ENCODE results near the gene JAZF1. TPM values are rescaled to one million over a fixed set of nuclear protein-coding genes. Genes with fewer than 3 reads are reported as not detected.
A peak's percentile ranks its signal among the peaks of the same experiment; 100 is the strongest.

Gene JAZF1
- total RNA-seq, 1 donor from 2014 or later = 7.2 TPM

GRCh38 chr7:28172958-28173357 is 7.6 kb downstream of the JAZF1 start:
- H3K9me3 Mint-ChIP-seq = no peaks in the 10 kb centered on the region
- H3K27me3 Mint-ChIP-seq (ENCODE audit: low read depth) = peaks cover 3% of the 10 kb centered on the region
- TF ChIP-seq, protein P1, sequence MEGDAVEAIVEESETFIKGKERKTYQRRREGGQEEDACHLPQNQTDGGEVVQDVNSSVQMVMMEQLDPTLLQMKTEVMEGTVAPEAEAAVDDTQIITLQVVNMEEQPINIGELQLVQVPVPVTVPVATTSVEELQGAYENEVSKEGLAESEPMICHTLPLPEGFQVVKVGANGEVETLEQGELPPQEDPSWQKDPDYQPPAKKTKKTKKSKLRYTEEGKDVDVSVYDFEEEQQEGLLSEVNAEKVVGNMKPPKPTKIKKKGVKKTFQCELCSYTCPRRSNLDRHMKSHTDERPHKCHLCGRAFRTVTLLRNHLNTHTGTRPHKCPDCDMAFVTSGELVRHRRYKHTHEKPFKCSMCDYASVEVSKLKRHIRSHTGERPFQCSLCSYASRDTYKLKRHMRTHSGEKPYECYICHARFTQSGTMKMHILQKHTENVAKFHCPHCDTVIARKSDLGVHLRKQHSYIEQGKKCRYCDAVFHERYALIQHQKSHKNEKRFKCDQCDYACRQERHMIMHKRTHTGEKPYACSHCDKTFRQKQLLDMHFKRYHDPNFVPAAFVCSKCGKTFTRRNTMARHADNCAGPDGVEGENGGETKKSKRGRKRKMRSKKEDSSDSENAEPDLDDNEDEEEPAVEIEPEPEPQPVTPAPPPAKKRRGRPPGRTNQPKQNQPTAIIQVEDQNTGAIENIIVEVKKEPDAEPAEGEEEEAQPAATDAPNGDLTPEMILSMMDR (IDR thresholded peaks at IDR 0.05; ENCODE audit: unreplicated experiment) = no peak
- no peaks in the 10 kb centered on the region for H3K36me3 Mint-ChIP-seq
- H3K27ac Mint-ChIP-seq = no peak overlapping the region
- DNase-seq (ENCODE audit: low spot score in 2 of 2, unreplicated experiment in 2 of 2) = no peak
- H3K4me3 Mint-ChIP-seq = no peak overlapping the region
- peaks cover 17% of the 10 kb centered on the region for H3K4me1 Mint-ChIP-seq

DNA sequence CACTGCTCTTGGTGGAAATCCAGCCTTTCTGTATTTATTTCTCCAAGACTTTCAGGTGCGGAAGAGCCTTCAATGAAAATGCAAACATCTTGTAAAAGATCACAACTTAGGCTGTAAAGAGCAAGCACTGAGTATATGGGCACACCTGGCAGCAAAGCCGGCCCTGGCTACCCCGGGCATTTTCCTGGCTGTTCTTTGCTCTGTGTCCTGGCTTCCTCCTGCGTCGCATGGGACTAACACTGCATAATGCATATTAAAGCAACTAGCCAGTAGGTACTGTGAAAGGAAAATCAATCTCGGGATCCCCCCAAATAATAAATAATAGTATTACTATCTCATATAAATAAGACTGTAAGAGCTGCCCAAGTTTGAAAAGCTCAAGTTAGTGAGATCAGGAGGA is 9.9 kb downstream of the JAZF1 start:
- no peak overlapping the region for H3K27ac Mint-ChIP-seq
- no peak for DNase-seq (ENCODE audit: low spot score in 2 of 2, unreplicated experiment in 2 of 2)
- peaks cover 26% of the 10 kb centered on the region for H3K4me1 Mint-ChIP-seq
- H3K27me3 Mint-ChIP-seq (ENCODE audit: low read depth) = no peaks in the 10 kb centered on the region
- H3K4me3 Mint-ChIP-seq = no peak overlapping the region
- TF ChIP-seq, protein P1 (IDR thresholded peaks at IDR 0.05; ENCODE audit: unreplicated experiment) = no peak
- H3K9me3 Mint-ChIP-seq = no peaks in the 10 kb centered on the region
- H3K36me3 Mint-ChIP-seq = no peaks in the 10 kb centered on the region

GRCh38 chr7:28169230-28169629 is 11.4 kb downstream of the JAZF1 start:
- H3K27ac Mint-ChIP-seq = no peak overlapping the region
- H3K27me3 Mint-ChIP-seq (ENCODE audit: low read depth) = no peaks in the 10 kb centered on the region
- no peaks in the 10 kb centered on the region for H3K9me3 Mint-ChIP-seq
- TF ChIP-seq, protein P1 (IDR thresholded peaks at IDR 0.05; ENCODE audit: unreplicated experiment) = no peak
- H3K4me3 Mint-ChIP-seq = no peak overlapping the region
- peaks cover 29% of the 10 kb centered on the region for H3K4me1 Mint-ChIP-seq
- H3K36me3 Mint-ChIP-seq = no peaks in the 10 kb centered on the region
- DNase-seq (ENCODE audit: low spot score in 2 of 2, unreplicated experiment in 2 of 2) = no peak

DNA sequence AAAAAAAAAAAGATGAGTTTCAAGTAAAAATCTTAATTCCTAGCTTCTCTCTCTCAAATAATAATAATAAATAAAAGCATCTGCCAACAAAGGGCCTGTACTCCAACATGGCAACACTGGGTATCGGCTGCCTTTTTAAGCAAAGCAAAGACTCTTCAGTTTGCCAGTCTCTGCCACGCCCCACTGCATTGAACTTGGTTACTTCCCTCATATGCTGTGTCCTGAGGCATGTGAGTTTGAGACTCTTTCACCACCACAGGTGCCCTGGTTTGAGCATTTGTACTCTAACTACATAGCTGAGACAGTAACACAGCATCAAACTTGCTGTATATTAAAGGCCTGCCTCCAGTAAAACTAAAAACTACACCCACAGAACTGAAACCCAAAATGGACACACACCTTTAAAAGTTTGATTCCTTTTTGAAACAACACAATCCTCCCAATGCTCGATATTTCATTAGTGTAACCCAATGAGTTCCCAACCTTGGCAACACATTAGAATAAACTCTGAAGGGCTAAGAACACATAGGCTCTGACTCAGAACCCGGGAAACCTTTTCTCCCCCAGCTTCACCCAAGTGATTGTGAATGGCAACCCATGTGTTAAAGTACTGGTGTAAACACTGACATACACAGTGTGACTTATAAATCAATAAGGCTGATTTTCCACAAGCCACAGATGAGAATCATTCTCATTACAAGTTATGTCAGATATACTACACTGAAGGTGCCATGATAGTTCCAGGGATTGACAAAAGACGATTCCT is 12.0 kb downstream of the JAZF1 start:
- H3K27me3 Mint-ChIP-seq (ENCODE audit: low read depth) = no peaks in the 10 kb centered on the region
- no peak overlapping the region for H3K4me3 Mint-ChIP-seq
- no peaks in the 10 kb centered on the region for H3K9me3 Mint-ChIP-seq
- DNase-seq (ENCODE audit: low spot score in 2 of 2, unreplicated experiment in 2 of 2) = no peak
- H3K36me3 Mint-ChIP-seq = no peaks in the 10 kb centered on the region
- no peak overlapping the region for H3K27ac Mint-ChIP-seq
- TF ChIP-seq, protein P1 (IDR thresholded peaks at IDR 0.05; ENCODE audit: unreplicated experiment) = no peak
- peaks cover 25% of the 10 kb centered on the region for H3K4me1 Mint-ChIP-seq

DNA sequence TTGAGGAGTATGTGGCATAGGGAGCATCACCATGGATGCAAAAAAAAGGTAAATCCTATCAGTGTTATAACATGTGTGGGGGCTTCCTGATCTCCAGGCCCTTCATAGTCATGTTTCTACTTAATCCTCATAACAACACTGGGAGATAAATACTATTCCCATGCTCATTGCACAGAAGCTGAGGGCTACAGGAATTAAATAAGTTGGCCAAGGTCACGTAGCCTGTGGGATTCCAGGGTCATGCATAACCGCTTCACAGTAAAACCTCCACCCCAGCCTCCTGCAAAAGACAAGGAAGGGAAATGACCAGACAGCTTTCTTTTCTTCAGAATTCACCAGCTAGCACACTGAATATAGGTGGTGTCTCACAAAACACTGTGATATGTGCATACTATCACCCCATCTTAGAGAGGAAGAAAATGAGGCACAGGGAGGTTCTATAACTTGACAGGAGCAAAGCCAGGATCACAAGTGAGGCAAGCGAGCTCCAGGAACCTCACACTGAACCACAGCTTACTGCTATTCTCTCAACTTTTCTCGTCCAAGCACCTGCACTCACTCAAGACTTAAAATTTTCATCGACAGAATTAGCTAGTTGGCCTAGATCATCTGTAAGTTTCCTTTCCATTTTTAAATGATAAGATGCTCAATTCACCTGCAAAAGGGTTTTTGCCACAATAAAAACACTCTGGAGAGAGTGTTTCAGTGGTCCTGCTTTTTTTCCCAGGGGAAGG is 13.4 kb downstream of the JAZF1 start:
- TF ChIP-seq, protein P1 (IDR thresholded peaks at IDR 0.05; ENCODE audit: unreplicated experiment) = no peak
- no peak overlapping the region for H3K4me3 Mint-ChIP-seq
- H3K27me3 Mint-ChIP-seq (ENCODE audit: low read depth) = no peaks in the 10 kb centered on the region
- H3K27ac Mint-ChIP-seq = peak overlapping the region; percentile 36
- DNase-seq (ENCODE audit: low spot score in 2 of 2, unreplicated experiment in 2 of 2) = no peak
- no peaks in the 10 kb centered on the region for H3K36me3 Mint-ChIP-seq
- H3K4me1 Mint-ChIP-seq = peaks cover 17% of the 10 kb centered on the region
- H3K9me3 Mint-ChIP-seq = no peaks in the 10 kb centered on the region

Measured in mesothelial cell of epicardium (in vitro differentiated cells).